ENCODE data around the gene IL17REL. TPM values are rescaled to one million over a fixed set of nuclear protein-coding genes. Genes with fewer than 3 reads are reported as not detected.

Gene IL17REL
- total and polyA plus RNA-seq, 2 of the 13 experiments (the other 11 are each of a cell fraction or from before 2014, with no cell fraction given): not detected

DNA sequence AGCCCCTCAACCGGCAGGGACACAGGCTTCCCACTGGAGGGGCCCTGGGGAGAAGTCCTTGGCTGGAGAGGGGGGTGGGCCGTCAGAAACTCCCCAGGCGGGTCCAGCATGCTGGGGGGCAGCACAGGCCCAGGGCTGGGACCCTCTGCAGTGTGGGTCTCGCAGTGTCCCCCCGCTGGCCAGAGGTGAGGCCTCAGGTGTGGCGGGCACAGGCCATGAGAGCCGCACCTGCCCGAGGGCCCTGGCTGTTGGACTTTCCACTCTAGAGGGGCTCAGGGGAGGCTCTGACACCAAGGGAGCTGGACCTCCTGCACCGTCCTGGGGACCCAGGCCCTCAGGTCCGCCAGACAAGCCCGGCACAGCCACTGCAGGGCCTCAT lies 62.7 kb downstream of the IL17REL start (continued):
- TF ChIP-seq NR1H2 (CRISPR knock-in tag; IDR thresholded peaks at IDR 0.05; ENCODE audit: borderline replicate concordance, low read depth): no peak
- no peak for TF ChIP-seq IKZF4 (CRISPR knock-in tag; IDR thresholded peaks at IDR 0.05; ENCODE audit: borderline replicate concordance, low read depth, not compliant biosample characterization)
- TF ChIP-seq GATAD1 (CRISPR knock-in tag; IDR thresholded peaks at IDR 0.05): no peak
- no peak for TF ChIP-seq MAFK (conservative IDR thresholded peaks at IDR 0.05 in 1 of 2, IDR thresholded peaks at IDR 0.05 in 1 of 2; ENCODE audit: low read length in 2 of 2)
- no peak for TF ChIP-seq RBM39 (IDR thresholded peaks at IDR 0.05; ENCODE audit: low read depth, low read length, poor library complexity, severe bottlenecking)
- no peak for TF ChIP-seq ZNF331 (CRISPR knock-in tag; IDR thresholded peaks at IDR 0.05)
- TF ChIP-seq, protein P1, sequence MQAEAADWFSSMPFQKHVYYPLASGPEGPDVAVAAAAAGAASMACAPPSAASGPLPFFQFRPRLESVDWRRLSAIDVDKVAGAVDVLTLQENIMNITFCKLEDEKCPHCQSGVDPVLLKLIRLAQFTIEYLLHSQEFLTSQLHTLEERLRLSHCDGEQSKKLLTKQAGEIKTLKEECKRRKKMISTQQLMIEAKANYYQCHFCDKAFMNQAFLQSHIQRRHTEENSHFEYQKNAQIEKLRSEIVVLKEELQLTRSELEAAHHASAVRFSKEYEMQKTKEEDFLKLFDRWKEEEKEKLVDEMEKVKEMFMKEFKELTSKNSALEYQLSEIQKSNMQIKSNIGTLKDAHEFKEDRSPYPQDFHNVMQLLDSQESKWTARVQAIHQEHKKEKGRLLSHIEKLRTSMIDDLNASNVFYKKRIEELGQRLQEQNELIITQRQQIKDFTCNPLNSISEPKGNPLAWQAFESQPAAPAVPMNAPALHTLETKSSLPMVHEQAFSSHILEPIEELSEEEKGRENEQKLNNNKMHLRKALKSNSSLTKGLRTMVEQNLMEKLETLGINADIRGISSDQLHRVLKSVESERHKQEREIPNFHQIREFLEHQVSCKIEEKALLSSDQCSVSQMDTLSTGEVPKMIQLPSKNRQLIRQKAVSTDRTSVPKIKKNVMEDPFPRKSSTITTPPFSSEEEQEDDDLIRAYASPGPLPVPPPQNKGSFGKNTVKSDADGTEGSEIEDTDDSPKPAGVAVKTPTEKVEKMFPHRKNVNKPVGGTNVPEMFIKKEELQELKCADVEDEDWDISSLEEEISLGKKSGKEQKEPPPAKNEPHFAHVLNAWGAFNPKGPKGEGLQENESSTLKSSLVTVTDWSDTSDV (CRISPR knock-in tag; IDR thresholded peaks at IDR 0.05): no peak
- TF ChIP-seq U2AF2 (IDR thresholded peaks at IDR 0.05; ENCODE audit: low read depth, low read length): no peak
- no peak for TF ChIP-seq NR2F2 (IDR thresholded peaks at IDR 0.05; ENCODE audit: borderline replicate concordance, low read depth)
- TF ChIP-seq, protein P2, sequence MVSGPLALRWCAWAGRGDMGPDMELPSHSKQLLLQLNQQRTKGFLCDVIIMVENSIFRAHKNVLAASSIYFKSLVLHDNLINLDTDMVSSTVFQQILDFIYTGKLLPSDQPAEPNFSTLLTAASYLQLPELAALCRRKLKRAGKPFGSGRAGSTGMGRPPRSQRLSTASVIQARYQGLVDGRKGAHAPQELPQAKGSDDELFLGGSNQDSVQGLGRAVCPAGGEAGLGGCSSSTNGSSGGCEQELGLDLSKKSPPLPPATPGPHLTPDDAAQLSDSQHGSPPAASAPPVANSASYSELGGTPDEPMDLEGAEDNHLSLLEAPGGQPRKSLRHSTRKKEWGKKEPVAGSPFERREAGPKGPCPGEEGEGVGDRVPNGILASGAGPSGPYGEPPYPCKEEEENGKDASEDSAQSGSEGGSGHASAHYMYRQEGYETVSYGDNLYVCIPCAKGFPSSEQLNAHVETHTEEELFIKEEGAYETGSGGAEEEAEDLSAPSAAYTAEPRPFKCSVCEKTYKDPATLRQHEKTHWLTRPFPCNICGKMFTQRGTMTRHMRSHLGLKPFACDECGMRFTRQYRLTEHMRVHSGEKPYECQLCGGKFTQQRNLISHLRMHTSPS (CRISPR knock-in tag; IDR thresholded peaks at IDR 0.05; ENCODE audit: low read depth): no peak
- TF ChIP-seq KLF11 (CRISPR knock-in tag; IDR thresholded peaks at IDR 0.05): no peak
- TF ChIP-seq, protein P3, sequence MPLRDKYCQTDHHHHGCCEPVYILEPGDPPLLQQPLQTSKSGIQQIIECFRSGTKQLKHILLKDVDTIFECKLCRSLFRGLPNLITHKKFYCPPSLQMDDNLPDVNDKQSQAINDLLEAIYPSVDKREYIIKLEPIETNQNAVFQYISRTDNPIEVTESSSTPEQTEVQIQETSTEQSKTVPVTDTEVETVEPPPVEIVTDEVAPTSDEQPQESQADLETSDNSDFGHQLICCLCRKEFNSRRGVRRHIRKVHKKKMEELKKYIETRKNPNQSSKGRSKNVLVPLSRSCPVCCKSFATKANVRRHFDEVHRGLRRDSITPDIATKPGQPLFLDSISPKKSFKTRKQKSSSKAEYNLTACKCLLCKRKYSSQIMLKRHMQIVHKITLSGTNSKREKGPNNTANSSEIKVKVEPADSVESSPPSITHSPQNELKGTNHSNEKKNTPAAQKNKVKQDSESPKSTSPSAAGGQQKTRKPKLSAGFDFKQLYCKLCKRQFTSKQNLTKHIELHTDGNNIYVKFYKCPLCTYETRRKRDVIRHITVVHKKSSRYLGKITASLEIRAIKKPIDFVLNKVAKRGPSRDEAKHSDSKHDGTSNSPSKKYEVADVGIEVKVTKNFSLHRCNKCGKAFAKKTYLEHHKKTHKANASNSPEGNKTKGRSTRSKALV (CRISPR knock-in tag; IDR thresholded peaks at IDR 0.05): no peak
- TF ChIP-seq ZNF773 (CRISPR knock-in tag; IDR thresholded peaks at IDR 0.05; ENCODE audit: borderline replicate concordance): no peak
- TF ChIP-seq, protein P4, sequence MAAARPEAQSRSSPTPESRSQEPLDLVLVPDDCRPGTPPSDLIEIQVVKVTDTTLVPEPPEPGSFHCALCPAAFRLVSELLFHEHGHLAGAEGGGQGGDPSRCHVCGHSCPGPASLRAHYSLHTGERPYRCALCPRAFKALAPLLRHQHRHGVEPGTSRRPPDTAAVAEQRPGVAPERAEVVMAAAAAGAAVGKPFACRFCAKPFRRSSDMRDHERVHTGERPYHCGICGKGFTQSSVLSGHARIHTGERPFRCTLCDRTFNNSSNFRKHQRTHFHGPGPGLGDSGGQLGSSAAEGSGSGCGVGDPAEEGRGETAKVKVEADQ (CRISPR knock-in tag; IDR thresholded peaks at IDR 0.05; ENCODE audit: borderline replicate concordance): no peak
- TF ChIP-seq, protein P5, sequence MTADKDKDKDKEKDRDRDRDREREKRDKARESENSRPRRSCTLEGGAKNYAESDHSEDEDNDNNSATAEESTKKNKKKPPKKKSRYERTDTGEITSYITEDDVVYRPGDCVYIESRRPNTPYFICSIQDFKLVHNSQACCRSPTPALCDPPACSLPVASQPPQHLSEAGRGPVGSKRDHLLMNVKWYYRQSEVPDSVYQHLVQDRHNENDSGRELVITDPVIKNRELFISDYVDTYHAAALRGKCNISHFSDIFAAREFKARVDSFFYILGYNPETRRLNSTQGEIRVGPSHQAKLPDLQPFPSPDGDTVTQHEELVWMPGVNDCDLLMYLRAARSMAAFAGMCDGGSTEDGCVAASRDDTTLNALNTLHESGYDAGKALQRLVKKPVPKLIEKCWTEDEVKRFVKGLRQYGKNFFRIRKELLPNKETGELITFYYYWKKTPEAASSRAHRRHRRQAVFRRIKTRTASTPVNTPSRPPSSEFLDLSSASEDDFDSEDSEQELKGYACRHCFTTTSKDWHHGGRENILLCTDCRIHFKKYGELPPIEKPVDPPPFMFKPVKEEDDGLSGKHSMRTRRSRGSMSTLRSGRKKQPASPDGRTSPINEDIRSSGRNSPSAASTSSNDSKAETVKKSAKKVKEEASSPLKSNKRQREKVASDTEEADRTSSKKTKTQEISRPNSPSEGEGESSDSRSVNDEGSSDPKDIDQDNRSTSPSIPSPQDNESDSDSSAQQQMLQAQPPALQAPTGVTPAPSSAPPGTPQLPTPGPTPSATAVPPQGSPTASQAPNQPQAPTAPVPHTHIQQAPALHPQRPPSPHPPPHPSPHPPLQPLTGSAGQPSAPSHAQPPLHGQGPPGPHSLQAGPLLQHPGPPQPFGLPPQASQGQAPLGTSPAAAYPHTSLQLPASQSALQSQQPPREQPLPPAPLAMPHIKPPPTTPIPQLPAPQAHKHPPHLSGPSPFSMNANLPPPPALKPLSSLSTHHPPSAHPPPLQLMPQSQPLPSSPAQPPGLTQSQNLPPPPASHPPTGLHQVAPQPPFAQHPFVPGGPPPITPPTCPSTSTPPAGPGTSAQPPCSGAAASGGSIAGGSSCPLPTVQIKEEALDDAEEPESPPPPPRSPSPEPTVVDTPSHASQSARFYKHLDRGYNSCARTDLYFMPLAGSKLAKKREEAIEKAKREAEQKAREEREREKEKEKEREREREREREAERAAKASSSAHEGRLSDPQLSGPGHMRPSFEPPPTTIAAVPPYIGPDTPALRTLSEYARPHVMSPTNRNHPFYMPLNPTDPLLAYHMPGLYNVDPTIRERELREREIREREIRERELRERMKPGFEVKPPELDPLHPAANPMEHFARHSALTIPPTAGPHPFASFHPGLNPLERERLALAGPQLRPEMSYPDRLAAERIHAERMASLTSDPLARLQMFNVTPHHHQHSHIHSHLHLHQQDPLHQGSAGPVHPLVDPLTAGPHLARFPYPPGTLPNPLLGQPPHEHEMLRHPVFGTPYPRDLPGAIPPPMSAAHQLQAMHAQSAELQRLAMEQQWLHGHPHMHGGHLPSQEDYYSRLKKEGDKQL (CRISPR knock-in tag; IDR thresholded peaks at IDR 0.05; ENCODE audit: low read depth): no peak
- 0 out of 2 replicates have a peak, but pooled peaks have one; percentile 2 for TF ChIP-seq ZNF343 (CRISPR knock-in tag; IDR thresholded peaks at IDR 0.05)

Measured in HepG2 (cell line).